Panc1 (cell line): ENCODE measurements around the gene SYCP3. TPM values are rescaled to one million over a fixed set of nuclear protein-coding genes. Genes with fewer than 3 reads are reported as not detected.

Source experiments
- ATAC-seq: fragments of 200-7000 bp; cut with Tn5 transposase; 2 replicates; pipeline ENCODE4 v1.9.1; 2020; ENCODE audit warnings: mild to moderate bottlenecking, moderate library complexity
- BruUV-seq: library from RNA; stranded (reverse); fragments of 400-500 nt; replicated peaks from 2 replicates; lab custom pipeline; 2021; lab: Mats Ljungman, UMichigan
- CTCF ChIA-PET: fragments of 300-600 bp; sonication (Branson Sonifier 250); formaldehyde crosslinking; loops from one replicate; lab custom pipeline; 2022; ENCODE audit warnings: antibody characterized with exemption; lab: Charles Lee
- POLR2A ChIA-PET: fragments of 300-600 bp; sonication (Branson Sonifier 250); formaldehyde crosslinking; loops from one replicate; lab custom pipeline; 2022; ENCODE audit warnings: antibody characterized with exemption; lab: Charles Lee
- DNase-seq: peaks from one replicate; pipeline ENCODE4 v3.0.0-alpha.2; 2010; ENCODE audit warnings: low read depth, low spot score
- H3K27ac ChIP-seq: 2 replicates; pipeline ENCODE4 v1.5.1; 2011; ENCODE audit warnings: mild to moderate bottlenecking, low read length, inconsistent platforms
- H3K27me3 ChIP-seq: fragments of 200-500 bp; sonication (Bioruptor generic); 2 replicates; pipeline ENCODE4 v1.6.0; 2014; ENCODE audit warnings: low read length, inconsistent platforms; ENCODE audit not compliant: control insufficient read depth, insufficient read depth
- H3K36me3 ChIP-seq: fragments of 200-500 bp; sonication (Bioruptor generic); 2 replicates; pipeline ENCODE4 v1.5.1; 2014; ENCODE audit warnings: inconsistent platforms, mild to moderate bottlenecking, low read length, moderate library complexity; ENCODE audit not compliant: control insufficient read depth, insufficient read depth
- H3K4me1 ChIP-seq: 2 replicates; pipeline ENCODE4 v1.5.1; 2011; ENCODE audit warnings: inconsistent platforms, mild to moderate bottlenecking, low read length, moderate library complexity; ENCODE audit not compliant: control insufficient read depth, insufficient read depth
- H3K4me3 ChIP-seq, 2 experiments: 2 replicates each; pipeline ENCODE4 v1.5.1; 2011 to 2012; ENCODE audit warnings: low read depth in 2 of 2, low read length in 2 of 2, mild to moderate bottlenecking in 2 of 2, inconsistent platforms in 1 of 2, moderate library complexity in 1 of 2
- H3K9me3 ChIP-seq: fragments of 200-500 bp; sonication (Bioruptor generic); 2 replicates; pipeline ENCODE4 v1.5.1; 2014; ENCODE audit warnings: low read depth, mild to moderate bottlenecking, inconsistent platforms, low read length, moderate library complexity; ENCODE audit not compliant: control insufficient read depth, insufficient read depth
- CTCF ChIP-seq: fragments of 450-650 bp; IDR thresholded peaks from 2 replicates; pipeline ENCODE4 v1.5.1; 2017; ENCODE audit warnings: mild to moderate bottlenecking
- POLR2AphosphoS5 ChIP-seq: IDR thresholded peaks from 2 replicates; pipeline ENCODE4 v1.6.1; 2012; ENCODE audit warnings: mild to moderate bottlenecking, low read depth, low read length, moderate library complexity
- REST ChIP-seq, 2 experiments: IDR thresholded peaks; 2 replicates each; pipeline ENCODE4 v1.6.1; 2011 to 2012; ENCODE audit warnings: low read depth in 2 of 2, control low read depth in 1 of 2, low read length in 1 of 2, mild to moderate bottlenecking in 1 of 2, moderate library complexity in 1 of 2; ENCODE audit not compliant: insufficient read depth in 1 of 2
- SIN3A ChIP-seq: IDR thresholded peaks from 2 replicates; pipeline ENCODE4 v1.6.1; 2012; ENCODE audit warnings: low read depth, mild to moderate bottlenecking, low read length, moderate library complexity, borderline replicate concordance; ENCODE audit not compliant: insufficient read depth
- TCF7L2 ChIP-seq: IDR thresholded peaks from 2 replicates; pipeline ENCODE4 v1.6.1; 2011; ENCODE audit warnings: mild to moderate bottlenecking, low read depth, low read length, inconsistent platforms
- in situ Hi-C: cut with HindIII; loops from 2 replicates; pipeline ENCODE4 v1.10.0; 2016; ENCODE audit warnings: low sequenced_read_pairs, low pct_unique_long_range_greater_than_20kb
- intact Hi-C: fragments of 100-400 bp; cut with micrococcal nuclease; formaldehyde crosslinking; loops from one replicate; pipeline ENCODE4 v1.10.0; 2022; ENCODE audit not compliant: unreplicated experiment
- total RNA-seq: library from RNA; stranded (reverse); gene quantifications from one replicate; pipeline ENCODE4 v1.2.1, GENCODE V29; 2021; ENCODE audit not compliant: unreplicated experiment

SYCP3 gene
- total RNA-seq, 1 experiment from 2014 or later = not detected

- POLR2A ChIA-PET = no interaction called here
- H3K4me1 ChIP-seq = no peaks in the 10 kb centered on the region
- no peaks in the 10 kb centered on the region for H3K36me3 ChIP-seq
- no peak for ATAC-seq
- DNase-seq = no peak
- H3K27ac ChIP-seq = no peak overlapping the region
- BruUV-seq = no TSS peak
- TF ChIP-seq TCF7L2 (no peak), POLR2AphosphoS5 (no peak), SIN3A (no peak), CTCF (no peak)
- H3K4me3 ChIP-seq = no peak overlapping the region
- in situ Hi-C loops (no loop called here), intact Hi-C loops (no loop called here)
- H3K27me3 ChIP-seq = no peaks in the 10 kb centered on the region
- CTCF ChIA-PET = no interaction called here
- no peaks in the 10 kb centered on the region for H3K9me3 ChIP-seq
Measured at GRCh38 chr12:101783150-101783549, 43.9 kb upstream of the SYCP3 start.

- in situ Hi-C loops (no loop called here), intact Hi-C loops (no loop called here)
- no TSS peak for BruUV-seq
- CTCF ChIA-PET = no interaction called here
- POLR2A ChIA-PET = no interaction called here
- no peak for DNase-seq
- no peaks in the 10 kb centered on the region for H3K36me3 ChIP-seq
- TF ChIP-seq POLR2AphosphoS5 = no peak
- no peak for TF ChIP-seq SIN3A
- TF ChIP-seq CTCF = no peak
- TF ChIP-seq REST (IDR thresholded peaks at IDR 0.05; ENCODE audit: insufficient read depth in 1 of 2, low read depth in 2 of 2, low read length in 1 of 2) = no peak
- no peak for TF ChIP-seq TCF7L2
- no peak overlapping the region for H3K27ac ChIP-seq
- H3K9me3 ChIP-seq = no peaks in the 10 kb centered on the region
- no peaks in the 10 kb centered on the region for H3K4me1 ChIP-seq
- H3K4me3 ChIP-seq = no peak overlapping the region
- no peak for ATAC-seq
- no peaks in the 10 kb centered on the region for H3K27me3 ChIP-seq
Measured at GRCh38 chr12:101782273-101782731, 43.0 kb upstream of the SYCP3 start.
